Loucy (cell line): ENCODE results near the gene FAM180B.
A peak's percentile ranks its signal among the peaks of the same experiment; 100 is the strongest.

ENCODE experiments used
- H2AFZ ChIP-seq: fragments of 200-600 bp; sonication (generic); 2 replicates; pipeline ENCODE4 v1.6.0; 2016; ENCODE audit warnings: antibody characterized with exemption, mild to moderate bottlenecking, low read length, moderate library complexity
- H3F3A ChIP-seq: fragments of 200-600 bp; 2 replicates; pipeline ENCODE4 v1.6.0; 2016; ENCODE audit warnings: antibody characterized with exemption, low read depth, mild to moderate bottlenecking
- H3K27me3 ChIP-seq: fragments of 200-600 bp; sonication (generic); 2 replicates; pipeline ENCODE4 v1.6.1; 2014; ENCODE audit warnings: low read length, mild to moderate bottlenecking; ENCODE audit not compliant: insufficient read depth, poor library complexity, severe bottlenecking
- H3K36me3 ChIP-seq: fragments of 200-600 bp; sonication (generic); 2 replicates; pipeline ENCODE4 v1.6.1; 2016; ENCODE audit warnings: low read length; ENCODE audit not compliant: insufficient read depth
- H3K4me1 ChIP-seq: fragments of 200-600 bp; sonication (generic); 2 replicates; pipeline ENCODE4 v1.5.1; 2014; ENCODE audit warnings: low read length, mild to moderate bottlenecking; ENCODE audit not compliant: insufficient read depth, poor library complexity, severe bottlenecking
- H3K4me2 ChIP-seq: fragments of 200-600 bp; sonication (generic); 2 replicates; pipeline ENCODE4 v1.6.0; 2014; ENCODE audit warnings: antibody characterized with exemption, low read length, low read depth, mild to moderate bottlenecking; ENCODE audit not compliant: poor library complexity, severe bottlenecking
- H3K4me3 ChIP-seq: fragments of 200-600 bp; sonication (generic); 2 replicates; pipeline ENCODE4 v1.5.1; 2014; ENCODE audit warnings: low read length, mild to moderate bottlenecking, mixed read lengths; ENCODE audit not compliant: poor library complexity, severe bottlenecking
- H3K79me2 ChIP-seq: fragments of 200-600 bp; sonication (generic); 2 replicates; pipeline ENCODE4 v1.6.1; 2014; ENCODE audit warnings: low read length; ENCODE audit not compliant: insufficient read depth
- H3K9ac ChIP-seq: fragments of 200-600 bp; sonication (generic); 2 replicates; pipeline ENCODE4 v1.6.0; 2014; ENCODE audit warnings: mild to moderate bottlenecking, low read depth, low read length, moderate library complexity; ENCODE audit not compliant: poor library complexity, severe bottlenecking
- H3K9me2 ChIP-seq: fragments of 200-600 bp; sonication (generic); replicated peaks from 2 replicates; pipeline ENCODE4 v1.6.1; 2016; ENCODE audit warnings: low read depth, low read length, mixed read lengths
- H3K9me3 ChIP-seq: fragments of 200-600 bp; sonication (generic); 2 replicates; pipeline ENCODE4 v1.6.1; 2014; ENCODE audit warnings: mild to moderate bottlenecking, antibody characterized with exemption, low read length, low read depth; ENCODE audit not compliant: insufficient read depth
- H4K20me1 ChIP-seq: fragments of 200-600 bp; sonication (generic); 2 replicates; pipeline ENCODE4 v1.6.0; 2014; ENCODE audit warnings: antibody characterized with exemption, low read length, mild to moderate bottlenecking; ENCODE audit not compliant: insufficient read depth, poor library complexity, severe bottlenecking
- CTCF ChIP-seq: fragments of 200-600 bp; sonication (generic); conservative IDR thresholded peaks from 2 replicates; pipeline ENCODE4 v1.5.1; 2014; ENCODE audit warnings: mild to moderate bottlenecking, antibody characterized with exemption, low read length
- EZH2phosphoT487 ChIP-seq: fragments of 200-600 bp; IDR thresholded peaks from 2 replicates; pipeline ENCODE4 v1.6.1; 2018; ENCODE audit warnings: antibody characterized with exemption, mild to moderate bottlenecking, moderate library complexity, borderline replicate concordance

FAM180B gene

GRCh38 chr11:47592970-47593369 lies 6.5 kb downstream of the FAM180B start:
- Histone ChIP-seq H3K9me3 (no peaks in the 10 kb centered on the region), H3K79me2 (peaks cover 50% of the 10 kb centered on the region), H4K20me1 (no peaks in the 10 kb centered on the region), H3K4me1 (peaks cover 73% of the 10 kb centered on the region), H2AFZ (no peak overlapping the region), H3F3A (peaks cover 15% of the 10 kb centered on the region; the same call in 1 of the 2 replicates), H3K36me3 (no peaks in the 10 kb centered on the region; the same call in 1 of the 2 replicates), H3K27me3 (no peaks in the 10 kb centered on the region), H3K9ac (peak overlapping the region; percentile 88), H3K4me3 (peak overlapping the region; percentile 83), H3K9me2 (no peaks in the 10 kb centered on the region), H3K4me2 (peak overlapping the region; percentile 82)
- TF ChIP-seq EZH2phosphoT487 (no peak), CTCF (no peak)

GRCh38 chr11:47593492-47593933 lies 7.0 kb downstream of the FAM180B start:
- TF ChIP-seq EZH2phosphoT487 (no peak), CTCF (no peak)
- H3K9me3 ChIP-seq, result no peaks in the 10 kb centered on the region
- no peaks in the 10 kb centered on the region for H3K27me3 ChIP-seq
- H2AFZ ChIP-seq, result no peak overlapping the region
- peak overlapping the region; percentile 83 for H3K4me3 ChIP-seq
- no peaks in the 10 kb centered on the region for H4K20me1 ChIP-seq
- H3K9ac ChIP-seq, result peak overlapping the region; percentile 88
- peak overlapping the region; percentile 82 for H3K4me2 ChIP-seq
- H3K9me2 ChIP-seq, result no peaks in the 10 kb centered on the region
- H3K4me1 ChIP-seq, result peaks cover 67% of the 10 kb centered on the region
- H3K36me3 ChIP-seq, result no peaks in the 10 kb centered on the region; the same call in 1 of the 2 replicates
- peaks cover 15% of the 10 kb centered on the region; the same call in 1 of the 2 replicates for H3F3A ChIP-seq
- H3K79me2 ChIP-seq, result peaks cover 45% of the 10 kb centered on the region

- H3K79me2 ChIP-seq, result peaks cover 38% of the 10 kb centered on the region
- H3K36me3 ChIP-seq, result no peaks in the 10 kb centered on the region; the same call in 1 of the 2 replicates
- no peak for TF ChIP-seq CTCF
- no peak for TF ChIP-seq EZH2phosphoT487
- peak within 1 kb of the TSS; percentile 82 for H3K4me2 ChIP-seq
- peak within 1 kb of the TSS; percentile 83 for H3K4me3 ChIP-seq
- H3K9me3 ChIP-seq, result no peaks in the 10 kb centered on the region
- H4K20me1 ChIP-seq, result no peaks in the 10 kb centered on the region
- peaks cover 65% of the 10 kb centered on the region for H3K4me1 ChIP-seq
- H3K9me2 ChIP-seq, result no peaks in the 10 kb centered on the region
- peak within 1 kb of the TSS; percentile 88 for H3K9ac ChIP-seq
- H3F3A ChIP-seq, result peaks cover 15% of the 10 kb centered on the region; the same call in 1 of the 2 replicates
- H3K27me3 ChIP-seq, result no peaks in the 10 kb centered on the region
- no peak within 1 kb of the TSS for H2AFZ ChIP-seq
Observed at GRCh38 chr11:47593934-47594855, 7.7 kb downstream of the FAM180B start, which contains the start of gene C1QTNF4. Gene C1QTNF4 (minus strand): TSS chr11:47594411. CDS start chr11:47590810, 3,601 bp downstream.
